Esophagus muscularis mucosa (tissue), 4 donors: ENCODE results near the gene CCDC85C.

Source experiments
- EP300 ChIP-seq: sonication (generic); formaldehyde crosslinking; IDR thresholded peaks from one replicate; pipeline ENCODE4 v1.6.1; 2017; ENCODE audit warnings: antibody characterized with exemption
- POLR2A ChIP-seq: fragments of 450-650 bp; IDR thresholded peaks from one replicate; pipeline ENCODE4 v1.6.1; 2017; ENCODE audit warnings: antibody characterized with exemption, moderate library complexity, mild to moderate bottlenecking, low read depth
- POLR2AphosphoS5 ChIP-seq, 2 donors: sonication (generic); formaldehyde crosslinking; IDR thresholded peaks; one replicate each; pipeline ENCODE4 v1.6.1; 2017; ENCODE audit warnings: antibody characterized with exemption in 2 of 2
- TF ChIP-seq, protein P1 (sequence below), 3 experiments: fragments of 200-600 bp in 2 of 3; fragments of 450-650 bp in 1 of 3; sonication (generic) in 2 of 3; IDR thresholded peaks; one replicate each; pipeline ENCODE4 v1.5.1; 2017 to 2019; ENCODE audit warnings: antibody characterized with exemption in 3 of 3, mild to moderate bottlenecking in 2 of 3, moderate library complexity in 1 of 3

- TF ChIP-seq, protein P1, sequence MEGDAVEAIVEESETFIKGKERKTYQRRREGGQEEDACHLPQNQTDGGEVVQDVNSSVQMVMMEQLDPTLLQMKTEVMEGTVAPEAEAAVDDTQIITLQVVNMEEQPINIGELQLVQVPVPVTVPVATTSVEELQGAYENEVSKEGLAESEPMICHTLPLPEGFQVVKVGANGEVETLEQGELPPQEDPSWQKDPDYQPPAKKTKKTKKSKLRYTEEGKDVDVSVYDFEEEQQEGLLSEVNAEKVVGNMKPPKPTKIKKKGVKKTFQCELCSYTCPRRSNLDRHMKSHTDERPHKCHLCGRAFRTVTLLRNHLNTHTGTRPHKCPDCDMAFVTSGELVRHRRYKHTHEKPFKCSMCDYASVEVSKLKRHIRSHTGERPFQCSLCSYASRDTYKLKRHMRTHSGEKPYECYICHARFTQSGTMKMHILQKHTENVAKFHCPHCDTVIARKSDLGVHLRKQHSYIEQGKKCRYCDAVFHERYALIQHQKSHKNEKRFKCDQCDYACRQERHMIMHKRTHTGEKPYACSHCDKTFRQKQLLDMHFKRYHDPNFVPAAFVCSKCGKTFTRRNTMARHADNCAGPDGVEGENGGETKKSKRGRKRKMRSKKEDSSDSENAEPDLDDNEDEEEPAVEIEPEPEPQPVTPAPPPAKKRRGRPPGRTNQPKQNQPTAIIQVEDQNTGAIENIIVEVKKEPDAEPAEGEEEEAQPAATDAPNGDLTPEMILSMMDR (IDR thresholded peaks at IDR 0.05): no peak
- TF ChIP-seq POLR2A (no peak), POLR2AphosphoS5 (IDR thresholded peaks at IDR 0.05) (no peak), EP300 (no peak)
Measured at GRCh38 chr14:99481745-99482099, 122.3 kb downstream of the CCDC85C start.
